ENCODE results near the gene PHKA2.

PHKA2 gene

DNA sequence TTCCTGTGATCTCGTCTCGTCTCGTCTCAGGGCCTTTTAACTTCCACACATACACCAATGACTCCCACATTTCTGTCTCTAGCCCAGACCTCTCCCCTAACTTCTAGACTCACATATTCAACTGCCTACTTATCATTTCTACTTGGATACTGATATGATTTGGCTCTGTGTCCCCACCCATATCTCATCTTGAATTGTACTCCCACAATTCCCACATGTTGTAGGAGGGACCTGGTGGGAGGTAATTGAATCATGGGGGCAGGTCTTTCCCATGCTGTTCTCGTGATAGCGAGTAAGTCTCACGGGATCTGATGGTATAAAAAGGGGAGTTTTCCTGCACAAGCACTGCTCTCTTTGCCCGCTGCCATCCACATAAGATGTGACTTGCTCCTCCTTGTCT, 8.9 kb downstream of the PHKA2 start:
- DNase-seq (ENCODE audit: low read depth) = no peak
- TF ChIP-seq, protein P1, sequence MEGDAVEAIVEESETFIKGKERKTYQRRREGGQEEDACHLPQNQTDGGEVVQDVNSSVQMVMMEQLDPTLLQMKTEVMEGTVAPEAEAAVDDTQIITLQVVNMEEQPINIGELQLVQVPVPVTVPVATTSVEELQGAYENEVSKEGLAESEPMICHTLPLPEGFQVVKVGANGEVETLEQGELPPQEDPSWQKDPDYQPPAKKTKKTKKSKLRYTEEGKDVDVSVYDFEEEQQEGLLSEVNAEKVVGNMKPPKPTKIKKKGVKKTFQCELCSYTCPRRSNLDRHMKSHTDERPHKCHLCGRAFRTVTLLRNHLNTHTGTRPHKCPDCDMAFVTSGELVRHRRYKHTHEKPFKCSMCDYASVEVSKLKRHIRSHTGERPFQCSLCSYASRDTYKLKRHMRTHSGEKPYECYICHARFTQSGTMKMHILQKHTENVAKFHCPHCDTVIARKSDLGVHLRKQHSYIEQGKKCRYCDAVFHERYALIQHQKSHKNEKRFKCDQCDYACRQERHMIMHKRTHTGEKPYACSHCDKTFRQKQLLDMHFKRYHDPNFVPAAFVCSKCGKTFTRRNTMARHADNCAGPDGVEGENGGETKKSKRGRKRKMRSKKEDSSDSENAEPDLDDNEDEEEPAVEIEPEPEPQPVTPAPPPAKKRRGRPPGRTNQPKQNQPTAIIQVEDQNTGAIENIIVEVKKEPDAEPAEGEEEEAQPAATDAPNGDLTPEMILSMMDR (IDR thresholded peaks at IDR 0.05; ENCODE audit: insufficient read depth, low read depth, low read length, missing control alignments) = no peak
- H3K4me3 ChIP-seq (ENCODE audit: low read length) = no peak overlapping the region

DNA sequence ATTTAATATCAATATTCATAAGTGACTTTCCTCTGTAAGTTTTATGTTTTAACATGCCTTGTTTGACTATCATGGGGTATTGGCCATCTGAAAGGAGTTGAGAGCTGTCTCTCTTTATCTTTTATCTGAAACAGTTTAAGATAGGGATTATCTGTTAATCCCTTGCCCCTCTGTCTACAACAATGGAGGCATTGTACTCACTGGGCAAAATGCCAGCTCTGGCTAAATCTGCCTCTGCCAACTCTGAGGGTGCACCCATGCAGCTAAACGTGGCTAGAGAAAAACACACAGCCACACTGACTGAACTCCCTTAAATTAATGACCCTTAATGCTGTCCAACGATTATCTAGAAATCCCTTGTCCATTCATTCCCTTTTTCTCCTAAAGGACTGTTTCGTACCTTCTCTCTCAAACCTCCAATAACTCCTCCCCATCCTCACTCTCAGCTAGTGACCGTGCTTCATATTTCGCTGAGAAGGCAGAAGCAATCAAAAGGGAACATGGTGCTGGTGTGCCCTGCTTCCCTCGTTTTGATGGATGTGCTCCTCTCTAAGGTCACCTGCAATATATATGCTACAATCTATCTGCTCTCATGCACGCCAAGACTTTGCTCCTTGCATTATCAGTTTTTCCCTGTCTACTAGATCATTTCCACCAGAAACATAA, 10.3 kb downstream of the PHKA2 start:
- TF ChIP-seq, protein P1 (IDR thresholded peaks at IDR 0.05; ENCODE audit: insufficient read depth, low read depth, low read length, missing control alignments) = no peak
- no peak overlapping the region for H3K4me3 ChIP-seq (ENCODE audit: low read length)
- no peak for DNase-seq (ENCODE audit: low read depth)

DNA sequence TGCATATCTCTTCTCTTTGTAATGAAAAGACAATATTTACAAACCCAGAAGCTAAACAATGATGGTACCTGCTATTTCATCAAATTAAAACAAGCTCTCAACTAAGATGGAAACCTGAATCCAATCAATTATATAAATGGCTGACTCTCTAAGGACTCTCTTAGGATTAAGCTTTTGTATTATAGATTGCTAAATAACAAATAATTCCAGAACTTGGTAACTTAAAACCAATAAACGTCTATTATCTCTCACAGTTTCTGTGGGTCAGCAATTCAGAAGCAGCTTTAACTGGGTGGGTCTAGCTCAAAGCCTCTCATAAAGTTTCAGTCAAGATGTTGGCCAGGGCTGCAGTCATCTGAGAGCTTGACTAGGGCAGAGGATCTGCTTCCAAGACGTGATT, 12.4 kb downstream of the PHKA2 start:
- DNase-seq (ENCODE audit: low read depth) = no peak
- H3K4me3 ChIP-seq (ENCODE audit: low read length) = no peak overlapping the region
- TF ChIP-seq, protein P1 (IDR thresholded peaks at IDR 0.05; ENCODE audit: insufficient read depth, low read depth, low read length, missing control alignments) = no peak

DNA sequence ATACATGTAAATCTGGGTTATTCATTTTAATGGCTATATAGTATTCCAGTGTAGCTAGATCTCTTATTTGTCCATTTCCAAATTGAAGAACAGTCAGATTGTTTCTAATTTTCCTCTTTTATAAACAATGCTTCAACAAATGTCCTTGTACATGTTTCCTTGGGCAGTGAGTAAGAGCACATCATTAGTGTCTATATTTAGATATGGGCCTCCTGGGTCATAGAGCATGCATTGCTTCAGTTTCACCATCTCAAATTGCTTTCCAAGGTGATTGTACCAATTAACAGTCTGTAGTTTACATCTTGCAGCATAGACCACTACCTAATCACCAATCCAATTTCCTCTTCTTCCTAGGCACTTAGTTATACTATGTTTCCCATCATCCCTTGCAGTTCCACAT, 13.4 kb downstream of the PHKA2 start:
- H3K4me3 ChIP-seq (ENCODE audit: low read length) = no peak overlapping the region
- TF ChIP-seq, protein P1 (IDR thresholded peaks at IDR 0.05; ENCODE audit: insufficient read depth, low read depth, low read length, missing control alignments) = no peak
- no peak for DNase-seq (ENCODE audit: low read depth)

DNA sequence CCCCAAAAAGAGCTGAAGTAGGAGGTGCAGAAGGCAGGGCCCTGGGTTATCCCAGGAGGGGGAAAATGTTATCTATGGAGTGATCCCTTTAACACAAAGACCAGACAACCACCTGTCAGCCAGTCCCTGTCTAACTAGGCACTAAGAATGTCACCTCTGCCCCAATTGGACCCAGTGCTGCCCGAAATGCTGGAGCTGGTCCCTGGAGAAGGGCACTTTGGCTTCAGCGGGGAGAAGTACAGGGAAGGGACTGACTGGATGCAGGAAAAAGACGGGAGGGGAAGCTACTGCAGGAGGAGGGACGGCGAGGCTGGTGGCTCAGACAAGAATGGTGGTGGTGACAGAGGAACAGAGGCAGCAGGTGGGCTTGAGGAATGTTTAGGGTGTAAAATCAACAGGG, 17.3 kb downstream of the PHKA2 start:
- no peak for DNase-seq (ENCODE audit: low read depth)
- TF ChIP-seq, protein P1 (IDR thresholded peaks at IDR 0.05; ENCODE audit: insufficient read depth, low read depth, low read length, missing control alignments) = no peak
- H3K4me3 ChIP-seq (ENCODE audit: low read length) = no peak overlapping the region

DNA sequence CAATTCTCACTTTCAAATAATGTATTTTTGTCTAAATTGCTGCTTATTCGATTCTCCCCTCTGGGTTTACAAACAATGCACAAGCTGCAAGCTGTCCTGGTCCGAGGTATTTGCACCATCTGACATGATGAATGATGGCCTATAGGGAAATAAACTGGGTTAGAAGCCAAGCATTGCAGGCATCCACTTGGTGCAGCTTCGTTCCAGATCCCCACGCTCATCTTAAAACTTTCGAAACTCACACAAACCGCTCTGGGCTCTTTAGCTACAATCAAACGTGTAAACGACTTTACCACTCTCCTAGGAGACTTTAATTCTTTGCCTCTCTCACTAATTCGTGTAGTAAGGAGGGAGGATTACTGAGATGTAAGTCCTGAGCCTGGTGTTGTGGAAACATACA, 19.0 kb downstream of the PHKA2 start:
- no peak for DNase-seq (ENCODE audit: low read depth)
- H3K4me3 ChIP-seq (ENCODE audit: low read length) = no peak overlapping the region
- TF ChIP-seq, protein P1 (IDR thresholded peaks at IDR 0.05; ENCODE audit: insufficient read depth, low read depth, low read length, missing control alignments) = no peak

DNA sequence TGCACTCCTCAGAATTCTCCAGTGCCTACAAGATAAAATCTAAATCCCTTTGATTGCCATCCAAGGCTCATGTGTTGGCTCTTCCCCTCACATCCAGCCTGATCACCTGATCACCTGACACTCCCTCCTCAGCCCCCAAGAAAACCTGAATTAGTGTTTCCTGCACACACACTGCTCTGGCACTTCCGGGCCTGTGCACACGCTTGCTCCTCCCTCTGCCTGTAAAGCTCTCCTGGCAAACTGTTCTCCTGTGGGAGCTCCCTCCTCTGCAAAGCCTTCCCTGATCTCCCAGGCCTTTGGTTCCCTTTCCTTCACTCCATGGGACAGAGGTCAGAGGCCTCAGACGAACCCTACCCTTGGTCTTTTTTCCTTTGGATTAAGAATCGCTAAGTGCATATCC, 19.9 kb downstream of the PHKA2 start:
- H3K4me3 ChIP-seq (ENCODE audit: low read length) = no peak overlapping the region
- peak; percentile 11 for DNase-seq (ENCODE audit: low read depth)
- TF ChIP-seq, protein P1 (IDR thresholded peaks at IDR 0.05; ENCODE audit: insufficient read depth, low read depth, low read length, missing control alignments) = no peak

Measured in epithelial cell of esophagus (primary cell).